ENCODE results near the gene OR5AL1.
"Not testable (repeated sequence)": the region's sequence is repeated elsewhere in the genome, so short reads cannot be mapped to it uniquely, and the experiment has no call there.

OR5AL1 gene

GRCh38 chr11:56412396-56412795 is at the start of gene OR5AL1:
Gene OR5AL1 (plus strand): TSS chr11:56412696.
- no peak for DNase-seq

DNA sequence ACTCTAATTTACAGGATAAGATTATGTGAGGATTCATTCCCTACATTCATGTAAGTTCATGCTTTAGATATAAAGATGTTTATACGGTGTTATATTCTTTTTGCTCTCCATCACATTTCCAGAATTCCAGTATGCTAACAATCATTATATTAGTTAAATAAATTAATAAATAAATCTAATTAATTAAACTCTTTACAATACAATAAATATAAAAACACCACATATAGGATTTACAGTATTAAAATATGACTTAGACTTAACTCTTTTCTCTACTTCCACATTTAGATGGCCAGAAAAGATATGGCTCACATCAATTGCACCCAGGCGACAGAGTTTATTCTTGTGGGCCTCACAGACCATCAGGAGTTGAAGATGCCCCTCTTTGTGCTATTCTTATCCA is 37.2 kb upstream of the OR5AL1 start, which contains the start of gene OR8U1:
Gene OR8U1 (plus strand): TSS at position 301 of the 400 bp plus-strand sequence. CDS start 0 bp downstream, at position 301.
- no peak for DNase-seq

DNA sequence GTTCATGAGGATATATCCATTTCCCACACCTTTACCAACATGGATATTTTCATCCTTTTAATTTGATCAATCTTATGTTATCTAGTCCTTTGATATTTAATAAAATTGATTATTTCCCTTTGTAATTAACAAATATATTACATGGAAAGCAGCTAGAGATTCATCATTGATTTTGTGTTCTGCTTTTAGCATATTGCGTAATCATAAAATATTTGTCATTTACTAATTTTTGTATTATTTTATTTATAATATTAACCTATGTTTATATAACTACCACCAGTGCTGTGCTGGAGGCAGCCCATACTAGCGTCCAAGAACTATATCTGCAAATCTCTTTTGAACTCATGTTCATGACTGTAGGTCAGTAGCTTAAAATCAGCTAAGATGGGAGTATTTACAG is 32.4 kb upstream of the OR5AL1 start:
- no peak for DNase-seq

DNA sequence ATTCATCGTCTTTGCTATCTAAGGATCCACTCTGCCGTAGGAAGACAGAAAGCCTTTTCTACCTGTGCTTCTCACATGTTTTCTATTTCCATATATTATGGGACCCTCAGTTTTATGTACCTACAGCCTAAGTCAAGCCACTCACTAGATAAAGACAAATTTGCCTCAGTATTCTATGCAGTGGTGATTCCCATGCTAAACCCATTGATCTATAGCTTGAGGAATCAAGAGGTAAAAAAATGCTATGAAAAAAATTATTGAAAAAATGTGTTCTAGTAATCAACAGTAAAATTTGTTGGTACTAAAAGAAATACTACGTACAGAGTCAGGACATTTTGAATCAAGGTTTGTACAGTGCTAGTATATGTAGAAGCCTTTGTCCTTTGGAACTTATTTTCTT is 18.1 kb upstream of the OR5AL1 start:
- no peak for DNase-seq

DNA sequence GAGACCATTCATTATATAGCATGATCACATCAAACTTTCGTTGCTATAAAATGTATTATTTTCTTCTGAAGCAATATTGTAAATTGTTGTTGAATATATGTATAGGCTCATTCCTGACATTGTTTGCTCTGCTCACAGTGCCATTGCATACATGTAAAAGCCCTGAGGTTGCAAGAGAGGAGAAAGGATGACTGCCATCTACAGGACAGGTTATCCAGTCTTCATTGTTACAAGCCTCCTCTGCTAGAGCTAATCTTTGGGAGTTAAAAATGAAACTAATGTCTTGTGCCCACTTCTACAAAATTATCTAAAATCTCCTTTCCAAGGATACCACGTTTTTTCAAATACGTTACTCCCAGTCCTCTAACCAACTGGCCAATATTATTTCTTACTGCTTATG is 16.4 kb upstream of the OR5AL1 start:
- DNase-seq, result no peak

DNA sequence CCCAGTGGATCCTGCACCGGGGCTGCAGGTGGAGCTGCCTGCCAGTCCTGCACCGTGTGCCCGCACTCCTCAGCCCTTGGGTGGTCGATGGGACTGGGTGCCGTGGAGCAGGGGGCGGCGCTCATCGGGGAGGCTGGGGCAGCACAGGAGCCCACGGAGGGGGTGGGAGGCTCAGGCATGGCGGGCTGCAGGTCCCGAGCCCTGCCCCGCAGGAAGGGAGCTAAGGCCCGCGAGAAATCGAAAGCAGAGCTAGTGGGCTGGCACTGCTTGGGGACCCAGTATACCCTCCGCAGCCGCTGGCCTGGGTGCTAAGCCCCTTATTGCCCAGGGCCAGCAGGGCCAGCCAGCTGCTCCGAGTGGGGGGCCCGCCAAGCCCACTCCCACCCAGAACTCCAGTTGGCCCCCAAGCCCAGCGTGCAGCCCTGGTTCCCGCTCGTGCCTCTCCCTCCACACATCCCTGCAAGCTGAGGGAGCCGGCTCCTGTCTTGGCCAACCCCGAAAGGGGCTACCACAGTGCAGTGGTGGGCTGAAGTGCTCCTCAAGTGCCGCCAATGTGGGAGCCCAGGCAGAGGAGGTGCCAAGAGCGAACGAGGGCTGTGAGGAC is 10.5 kb upstream of the OR5AL1 start:
- not testable (repeated sequence) for DNase-seq

DNA sequence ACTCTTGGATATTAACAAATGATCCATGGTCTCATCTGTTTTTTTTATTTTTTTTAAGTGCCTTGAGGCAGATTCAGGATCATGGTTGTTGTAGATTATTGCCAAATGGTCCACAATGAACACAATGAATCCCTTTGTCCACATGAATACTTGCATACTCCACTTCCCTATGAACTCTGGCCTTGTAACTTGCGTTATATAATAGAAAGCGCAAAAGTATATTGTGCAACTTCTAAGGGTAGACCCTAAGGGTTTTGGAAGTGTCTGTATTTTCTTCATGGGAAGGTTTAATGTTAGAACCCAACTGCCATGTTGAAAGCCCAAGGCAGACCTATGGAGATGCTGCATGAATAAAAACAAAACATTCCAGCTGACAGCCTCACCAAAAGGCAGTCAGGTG is 8.1 kb upstream of the OR5AL1 start:
- DNase-seq, result no peak

DNA sequence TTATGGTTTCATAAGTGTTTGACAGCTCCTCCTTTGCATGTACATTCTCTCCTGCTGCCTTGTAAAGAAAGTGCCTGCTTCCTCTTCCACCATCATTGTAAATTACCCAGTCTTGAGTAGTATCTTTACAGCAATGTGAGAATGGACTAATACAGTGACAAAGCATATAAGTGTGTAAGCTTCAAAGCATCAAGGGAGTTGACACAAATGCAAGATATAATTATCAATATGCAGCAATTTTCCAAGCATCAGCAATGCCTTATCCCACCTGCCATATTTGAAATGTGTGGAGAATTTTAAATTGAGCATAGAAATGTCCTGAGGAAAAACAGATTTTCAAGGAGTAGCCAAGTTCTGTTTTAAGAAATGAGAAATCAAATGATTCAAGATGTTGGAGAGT is 1.7 kb upstream of the OR5AL1 start:
- DNase-seq, result no peak

- no peak for DNase-seq
These were observed 41.0 kb downstream of the OR5AL1 start for GRCh38 chr11:56453521-56453920.

GRCh38 chr11:56457076-56457475 is 44.6 kb downstream of the OR5AL1 start:
- no peak for DNase-seq
